PFSK-1 (cell line): ENCODE results near the gene BTNL2.

Experiments used
- FOXP2 ChIP-seq: optimal IDR thresholded peaks from 2 replicates; pipeline ENCODE3; 2011; ENCODE audit warnings: borderline replicate concordance, control low read depth, inconsistent platforms; ENCODE audit not compliant: insufficient read depth; ENCODE audit errors: extremely low read length, extremely low read depth
- POLR2AphosphoS5 ChIP-seq: IDR thresholded peaks from 2 replicates; pipeline ENCODE4 v1.6.1; 2012; ENCODE audit warnings: low read depth, mild to moderate bottlenecking, control low read depth, low read length, moderate library complexity
- SIN3A ChIP-seq: IDR thresholded peaks from 2 replicates; pipeline ENCODE4 v1.6.1; 2012; ENCODE audit warnings: mild to moderate bottlenecking, low read length, moderate library complexity, borderline replicate concordance; ENCODE audit not compliant: insufficient read depth
- TAF1 ChIP-seq: IDR thresholded peaks from 2 replicates; pipeline ENCODE4 v1.6.1; 2012; ENCODE audit warnings: low read length, control low read depth, borderline replicate concordance; ENCODE audit not compliant: insufficient read depth
- TF ChIP-seq, protein P1 (sequence below), 2 experiments: IDR thresholded peaks; 2 replicates each; pipeline versions ENCODE4 v1.6.1 to v1.8.0; 2011 to 2012; ENCODE audit warnings: low read depth in 2 of 2, low read length in 2 of 2, control low read depth in 1 of 2, inconsistent platforms in 1 of 2, mild to moderate bottlenecking in 1 of 2, moderate library complexity in 1 of 2; ENCODE audit not compliant: insufficient read depth in 1 of 2

Gene BTNL2

GRCh38 chr6:32371803-32372202 lies 35.2 kb downstream of the BTNL2 start, which contains the start of gene TSBP1:
TSBP1 (minus strand) TSS chr6:32371903; CDS start chr6:32371706, 197 bp downstream.
- TF ChIP-seq, protein P1, sequence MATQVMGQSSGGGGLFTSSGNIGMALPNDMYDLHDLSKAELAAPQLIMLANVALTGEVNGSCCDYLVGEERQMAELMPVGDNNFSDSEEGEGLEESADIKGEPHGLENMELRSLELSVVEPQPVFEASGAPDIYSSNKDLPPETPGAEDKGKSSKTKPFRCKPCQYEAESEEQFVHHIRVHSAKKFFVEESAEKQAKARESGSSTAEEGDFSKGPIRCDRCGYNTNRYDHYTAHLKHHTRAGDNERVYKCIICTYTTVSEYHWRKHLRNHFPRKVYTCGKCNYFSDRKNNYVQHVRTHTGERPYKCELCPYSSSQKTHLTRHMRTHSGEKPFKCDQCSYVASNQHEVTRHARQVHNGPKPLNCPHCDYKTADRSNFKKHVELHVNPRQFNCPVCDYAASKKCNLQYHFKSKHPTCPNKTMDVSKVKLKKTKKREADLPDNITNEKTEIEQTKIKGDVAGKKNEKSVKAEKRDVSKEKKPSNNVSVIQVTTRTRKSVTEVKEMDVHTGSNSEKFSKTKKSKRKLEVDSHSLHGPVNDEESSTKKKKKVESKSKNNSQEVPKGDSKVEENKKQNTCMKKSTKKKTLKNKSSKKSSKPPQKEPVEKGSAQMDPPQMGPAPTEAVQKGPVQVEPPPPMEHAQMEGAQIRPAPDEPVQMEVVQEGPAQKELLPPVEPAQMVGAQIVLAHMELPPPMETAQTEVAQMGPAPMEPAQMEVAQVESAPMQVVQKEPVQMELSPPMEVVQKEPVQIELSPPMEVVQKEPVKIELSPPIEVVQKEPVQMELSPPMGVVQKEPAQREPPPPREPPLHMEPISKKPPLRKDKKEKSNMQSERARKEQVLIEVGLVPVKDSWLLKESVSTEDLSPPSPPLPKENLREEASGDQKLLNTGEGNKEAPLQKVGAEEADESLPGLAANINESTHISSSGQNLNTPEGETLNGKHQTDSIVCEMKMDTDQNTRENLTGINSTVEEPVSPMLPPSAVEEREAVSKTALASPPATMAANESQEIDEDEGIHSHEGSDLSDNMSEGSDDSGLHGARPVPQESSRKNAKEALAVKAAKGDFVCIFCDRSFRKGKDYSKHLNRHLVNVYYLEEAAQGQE (IDR thresholded peaks at IDR 0.05; ENCODE audit: insufficient read depth in 1 of 2, low read depth in 2 of 2, low read length in 2 of 2) = no peak
- TF ChIP-seq POLR2AphosphoS5 (no peak), FOXP2 (no peak), TAF1 (no peak), SIN3A (no peak)

DNA sequence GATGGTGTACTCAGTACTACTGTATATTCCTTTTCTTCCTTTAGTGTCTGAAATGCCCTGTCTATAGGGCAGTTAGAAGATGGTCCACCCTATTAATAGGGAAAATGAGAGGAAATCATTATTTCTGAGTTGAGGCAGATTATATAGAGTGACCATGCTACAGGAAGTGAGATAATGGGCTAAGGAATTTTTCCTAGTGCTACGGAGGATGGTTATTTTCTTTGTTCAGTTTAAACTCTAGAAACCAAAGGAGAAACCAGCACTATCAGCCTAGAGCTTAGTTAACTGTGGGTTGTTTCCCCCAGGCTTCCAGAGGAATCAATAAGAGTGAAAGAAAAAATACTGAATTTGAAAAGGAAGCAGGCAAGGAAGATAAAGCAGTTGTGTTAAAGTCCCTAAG lies 35.8 kb downstream of the BTNL2 start:
- TF ChIP-seq FOXP2 = no peak
- no peak for TF ChIP-seq POLR2AphosphoS5
- TF ChIP-seq, protein P1 (IDR thresholded peaks at IDR 0.05; ENCODE audit: insufficient read depth in 1 of 2, low read depth in 2 of 2, low read length in 2 of 2) = no peak
- no peak for TF ChIP-seq SIN3A
- no peak for TF ChIP-seq TAF1

- no peak for TF ChIP-seq TAF1
- no peak for TF ChIP-seq FOXP2
- no peak for TF ChIP-seq SIN3A
- TF ChIP-seq POLR2AphosphoS5 = no peak
- TF ChIP-seq, protein P1 (IDR thresholded peaks at IDR 0.05; ENCODE audit: insufficient read depth in 1 of 2, low read depth in 2 of 2, low read length in 2 of 2) = no peak
These were observed 36.5 kb downstream of the BTNL2 start for GRCh38 chr6:32370505-32370904.

GRCh38 chr6:32369660-32370059 lies 37.3 kb downstream of the BTNL2 start:
- TF ChIP-seq SIN3A (no peak), TAF1 (no peak), FOXP2 (no peak), POLR2AphosphoS5 (no peak)
- TF ChIP-seq, protein P1 (IDR thresholded peaks at IDR 0.05; ENCODE audit: insufficient read depth in 1 of 2, low read depth in 2 of 2, low read length in 2 of 2) = no peak

DNA sequence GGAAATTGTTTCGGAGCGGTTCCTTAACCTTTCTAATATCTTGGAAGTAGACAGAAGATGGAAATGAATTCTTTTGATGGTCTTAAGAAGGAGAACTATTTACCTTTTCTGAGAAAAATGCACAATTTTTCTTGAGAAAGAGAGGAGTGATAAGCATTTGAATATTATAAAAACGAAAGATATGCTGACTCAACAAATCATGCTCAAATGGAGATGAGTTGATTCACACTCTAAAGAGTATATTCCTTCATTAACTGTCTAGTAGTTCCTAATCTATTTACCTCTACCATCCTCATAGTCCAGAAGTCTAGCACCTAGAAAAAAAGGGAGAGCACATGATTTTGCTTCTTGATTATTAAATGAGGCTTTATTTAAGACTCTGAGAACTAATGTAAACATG lies 39.3 kb downstream of the BTNL2 start:
- no peak for TF ChIP-seq POLR2AphosphoS5
- no peak for TF ChIP-seq SIN3A
- TF ChIP-seq, protein P1 (IDR thresholded peaks at IDR 0.05; ENCODE audit: insufficient read depth in 1 of 2, low read depth in 2 of 2, low read length in 2 of 2) = no peak
- no peak for TF ChIP-seq FOXP2
- no peak for TF ChIP-seq TAF1
